IPS-20b (cell line): Measurements from ENCODE around the gene EEF1E1.

Source experiments
- H3K27ac ChIP-seq: one replicate; pipeline ENCODE4 v1.5.1; 2013; ENCODE audit warnings: low read length
- H3K27me3 ChIP-seq: 2 replicates; pipeline ENCODE4 v1.6.1; 2013; ENCODE audit warnings: mild to moderate bottlenecking, low read length, inconsistent platforms; ENCODE audit not compliant: insufficient read depth
- H3K36me3 ChIP-seq: 2 replicates; pipeline ENCODE4 v1.6.1; 2013; ENCODE audit warnings: low read depth, mild to moderate bottlenecking, inconsistent platforms, low read length, moderate library complexity; ENCODE audit not compliant: insufficient read depth
- H3K4me1 ChIP-seq: 2 replicates; pipeline ENCODE4 v1.6.1; 2013; ENCODE audit warnings: mild to moderate bottlenecking, control low read depth, inconsistent platforms, low read length, moderate library complexity; ENCODE audit not compliant: insufficient read depth
- H3K4me3 ChIP-seq: 2 replicates; pipeline ENCODE4 v1.5.1; 2013; ENCODE audit warnings: mild to moderate bottlenecking, low read length, inconsistent platforms
- H3K9ac ChIP-seq: 2 replicates; pipeline ENCODE4 v1.6.1; 2013; ENCODE audit warnings: low read depth, mild to moderate bottlenecking, inconsistent platforms, low read length, moderate library complexity
- H3K9me3 ChIP-seq: 2 replicates; pipeline ENCODE4 v1.6.1; 2013; ENCODE audit warnings: mild to moderate bottlenecking, low read depth, low read length, inconsistent platforms; ENCODE audit not compliant: insufficient read depth

EEF1E1 gene

GRCh38 chr6:8110725-8111124 lies 8.4 kb upstream of the EEF1E1 start:
- no peaks in the 10 kb centered on the region for H3K9me3 ChIP-seq
- H3K4me3 ChIP-seq = no peak overlapping the region
- no peaks in the 10 kb centered on the region for H3K4me1 ChIP-seq
- H3K9ac ChIP-seq = no peak overlapping the region
- no peak overlapping the region for H3K27ac ChIP-seq
- H3K27me3 ChIP-seq = no peaks in the 10 kb centered on the region
- no peaks in the 10 kb centered on the region for H3K36me3 ChIP-seq

- Histone ChIP-seq H3K27me3 (no peaks in the 10 kb centered on the region), H3K4me1 (no peaks in the 10 kb centered on the region), H3K9me3 (no peaks in the 10 kb centered on the region), H3K36me3 (no peaks in the 10 kb centered on the region), H3K9ac (no peak overlapping the region), H3K27ac (no peak overlapping the region), H3K4me3 (no peak overlapping the region)
Observed at GRCh38 chr6:8110117-8110721, 7.9 kb upstream of the EEF1E1 start.

GRCh38 chr6:8108759-8109539 lies 6.6 kb upstream of the EEF1E1 start:
- H3K9ac ChIP-seq = no peak overlapping the region
- H3K36me3 ChIP-seq = no peaks in the 10 kb centered on the region
- H3K27me3 ChIP-seq = no peaks in the 10 kb centered on the region
- no peaks in the 10 kb centered on the region for H3K4me1 ChIP-seq
- H3K27ac ChIP-seq = no peak overlapping the region
- no peak overlapping the region for H3K4me3 ChIP-seq
- H3K9me3 ChIP-seq = no peaks in the 10 kb centered on the region

GRCh38 chr6:8108031-8108660 lies 5.8 kb upstream of the EEF1E1 start:
- Histone ChIP-seq H3K27ac (no peak overlapping the region), H3K4me1 (peaks cover under 1% of the 10 kb centered on the region; the same call in 1 of the 2 replicates)

GRCh38 chr6:8105791-8106190 lies 3.4 kb upstream of the EEF1E1 start:
- H3K4me3 ChIP-seq = no peak overlapping the region
- H3K27me3 ChIP-seq = no peaks in the 10 kb centered on the region
- H3K9me3 ChIP-seq = no peaks in the 10 kb centered on the region
- no peak overlapping the region for H3K9ac ChIP-seq
- no peak overlapping the region for H3K27ac ChIP-seq
- H3K36me3 ChIP-seq = no peaks in the 10 kb centered on the region
- H3K4me1 ChIP-seq = peaks cover 5% of the 10 kb centered on the region; the same call in 1 of the 2 replicates

More at GRCh38 chr6:8108031-8108660, 5.8 kb upstream of the EEF1E1 start:
- no peak overlapping the region for H3K4me3 ChIP-seq
- H3K36me3 ChIP-seq = no peaks in the 10 kb centered on the region
- no peaks in the 10 kb centered on the region for H3K27me3 ChIP-seq
- H3K9me3 ChIP-seq = no peaks in the 10 kb centered on the region
- H3K9ac ChIP-seq = no peak overlapping the region

GRCh38 chr6:8103726-8104125 lies 1.4 kb upstream of the EEF1E1 start:
- H3K36me3 ChIP-seq = peaks cover 15% of the 10 kb centered on the region
- no peaks in the 10 kb centered on the region for H3K9me3 ChIP-seq
- H3K27me3 ChIP-seq = no peaks in the 10 kb centered on the region
- H3K4me1 ChIP-seq = peaks cover 8% of the 10 kb centered on the region; the same call in 1 of the 2 replicates
- no peak overlapping the region for H3K4me3 ChIP-seq
- peak overlapping the region; percentile 78; the same call in 1 of the 2 replicates for H3K9ac ChIP-seq
- H3K27ac ChIP-seq = no peak overlapping the region

- Histone ChIP-seq H3K4me3 (peak overlapping the region; percentile 51), H3K4me1 (peaks cover 8% of the 10 kb centered on the region; the same call in 1 of the 2 replicates), H3K9ac (peak overlapping the region; percentile 16; the same call in 1 of the 2 replicates), H3K9me3 (no peaks in the 10 kb centered on the region), H3K27ac (no peak overlapping the region), H3K36me3 (peaks cover 42% of the 10 kb centered on the region), H3K27me3 (no peaks in the 10 kb centered on the region)
Observed at GRCh38 chr6:8100159-8100854, 2.0 kb downstream of the EEF1E1 start.

- no peak overlapping the region for H3K9ac ChIP-seq
- H3K4me3 ChIP-seq = no peak overlapping the region
- H3K9me3 ChIP-seq = peaks cover 8% of the 10 kb centered on the region; the same call in 1 of the 2 replicates
- H3K4me1 ChIP-seq = no peaks in the 10 kb centered on the region
- no peaks in the 10 kb centered on the region for H3K27me3 ChIP-seq
- no peak overlapping the region for H3K27ac ChIP-seq
- peaks cover 95% of the 10 kb centered on the region for H3K36me3 ChIP-seq
Observed at GRCh38 chr6:8090650-8091049, 11.7 kb downstream of the EEF1E1 start.

GRCh38 chr6:8088886-8089285 lies 13.5 kb downstream of the EEF1E1 start:
- H3K36me3 ChIP-seq = peaks cover 94% of the 10 kb centered on the region
- peaks cover 8% of the 10 kb centered on the region; the same call in 1 of the 2 replicates for H3K9me3 ChIP-seq
- no peak overlapping the region for H3K9ac ChIP-seq
- no peaks in the 10 kb centered on the region for H3K27me3 ChIP-seq
- no peak overlapping the region for H3K4me3 ChIP-seq
- H3K27ac ChIP-seq = no peak overlapping the region
- no peaks in the 10 kb centered on the region for H3K4me1 ChIP-seq

GRCh38 chr6:8087870-8088754 lies 14.2 kb downstream of the EEF1E1 start:
- H3K4me3 ChIP-seq = no peak overlapping the region
- H3K27me3 ChIP-seq = no peaks in the 10 kb centered on the region
- peaks cover 94% of the 10 kb centered on the region for H3K36me3 ChIP-seq
- H3K27ac ChIP-seq = no peak overlapping the region
- peaks cover 8% of the 10 kb centered on the region; the same call in 1 of the 2 replicates for H3K9me3 ChIP-seq
- H3K9ac ChIP-seq = no peak overlapping the region
- H3K4me1 ChIP-seq = no peaks in the 10 kb centered on the region
